Trophoblast cell (in vitro differentiated cells and primary cell): Measurements from ENCODE around the gene C3orf70.

Experiments
- DNase-seq, 2 donors: peaks; one replicate each; pipeline ENCODE4 v3.0.0-alpha.2; 2016
- H2AFZ ChIP-seq: 2 replicates; pipeline ENCODE4 v1.6.1; 2013; ENCODE audit warnings: low read length, moderate library complexity, mild to moderate bottlenecking; ENCODE audit not compliant: insufficient read depth, poor library complexity
- H2AK5ac ChIP-seq: 2 replicates; pipeline ENCODE4 v1.6.1; 2013; ENCODE audit warnings: mild to moderate bottlenecking, low read length
- H2BK120ac ChIP-seq: 2 replicates; pipeline ENCODE4 v1.6.1; 2013; ENCODE audit warnings: low read length, mild to moderate bottlenecking, moderate library complexity; ENCODE audit not compliant: insufficient read depth, poor library complexity
- H2BK12ac ChIP-seq: 2 replicates; pipeline ENCODE4 v1.6.1; 2013; ENCODE audit warnings: mild to moderate bottlenecking, low read length, moderate library complexity
- H2BK5ac ChIP-seq: 2 replicates; pipeline ENCODE4 v1.6.1; 2013; ENCODE audit warnings: low read length, low read depth, moderate library complexity, mild to moderate bottlenecking; ENCODE audit not compliant: poor library complexity
- H3K14ac ChIP-seq: 2 replicates; pipeline ENCODE4 v1.6.1; 2013; ENCODE audit warnings: mild to moderate bottlenecking, low read length
- H3K18ac ChIP-seq: 2 replicates; pipeline ENCODE4 v1.6.1; 2013; ENCODE audit warnings: mild to moderate bottlenecking, low read length
- H3K23ac ChIP-seq: 2 replicates; pipeline ENCODE4 v1.6.1; 2013; ENCODE audit warnings: low read length
- H3K27ac ChIP-seq: 2 replicates; pipeline ENCODE4 v1.5.1; 2013; ENCODE audit warnings: low read depth, mild to moderate bottlenecking, inconsistent platforms, low read length, moderate library complexity
- H3K27me3 ChIP-seq: 2 replicates; pipeline ENCODE4 v1.6.1; 2013; ENCODE audit warnings: inconsistent platforms, mild to moderate bottlenecking, low read length, moderate library complexity; ENCODE audit not compliant: insufficient read depth
- H3K36me3 ChIP-seq, 2 experiments: 1 replicate in 1 of 2; 2 replicates in 1 of 2; pipeline ENCODE4 v1.6.1; 2013; ENCODE audit warnings: low read length in 2 of 2, mild to moderate bottlenecking in 2 of 2, moderate library complexity in 1 of 2; ENCODE audit not compliant: insufficient read depth in 2 of 2, control insufficient read depth in 1 of 2
- H3K4ac ChIP-seq: 2 replicates; pipeline ENCODE4 v1.6.1; 2013; ENCODE audit warnings: low read depth, mild to moderate bottlenecking, low read length, moderate library complexity
- H3K4me1 ChIP-seq, 2 experiments: 1 replicate in 1 of 2; 2 replicates in 1 of 2; pipeline ENCODE4 v1.6.1; 2013; ENCODE audit warnings: low read length in 2 of 2, mild to moderate bottlenecking in 2 of 2, moderate library complexity in 1 of 2; ENCODE audit not compliant: insufficient read depth in 2 of 2, control insufficient read depth in 1 of 2
- H3K4me2 ChIP-seq: 2 replicates; pipeline ENCODE4 v1.6.1; 2013; ENCODE audit warnings: inconsistent platforms, mild to moderate bottlenecking, low read length, moderate library complexity
- H3K4me3 ChIP-seq: 2 replicates; pipeline ENCODE4 v1.5.1; 2013; ENCODE audit warnings: mild to moderate bottlenecking, low read depth, low read length, inconsistent platforms
- H3K79me1 ChIP-seq: one replicate; pipeline ENCODE4 v1.6.1; 2013; ENCODE audit warnings: low read length
- H3K79me2 ChIP-seq: 2 replicates; pipeline ENCODE4 v1.6.1; 2013; ENCODE audit warnings: low read length, mild to moderate bottlenecking; ENCODE audit not compliant: control insufficient read depth, insufficient read depth, poor library complexity
- H3K9ac ChIP-seq: 2 replicates; pipeline ENCODE4 v1.6.1; 2013; ENCODE audit warnings: mild to moderate bottlenecking, low read length
- H3K9me3 ChIP-seq: 2 replicates; pipeline ENCODE4 v1.6.1; 2013; ENCODE audit warnings: low read depth, mild to moderate bottlenecking, control low read depth, inconsistent platforms, low read length; ENCODE audit not compliant: insufficient read depth
- H4K12ac ChIP-seq: 2 replicates; pipeline ENCODE4 v1.6.1; 2013; ENCODE audit warnings: low read depth, mild to moderate bottlenecking, low read length, moderate library complexity
- H4K8ac ChIP-seq: 2 replicates; pipeline ENCODE4 v1.6.1; 2013; ENCODE audit warnings: low read depth, mild to moderate bottlenecking, low read length, moderate library complexity
- H4K91ac ChIP-seq: one replicate; pipeline ENCODE4 v1.6.1; 2013; ENCODE audit warnings: low read depth, mild to moderate bottlenecking, low read length, moderate library complexity
- WGBS: extraction: QIAGEN DNeasy Blood & Tissue Kit; methylation state at CpG from one replicate; pipeline ENCODE4 v1.1.7; 2013; ENCODE audit warnings: missing lambda C conversion rate; ENCODE audit not compliant: insufficient read length, insufficient coverage; ENCODE audit errors: extremely low coverage; 5-methylcytosine and 5-hydroxymethylcytosine counted together

C3orf70 gene

DNA sequence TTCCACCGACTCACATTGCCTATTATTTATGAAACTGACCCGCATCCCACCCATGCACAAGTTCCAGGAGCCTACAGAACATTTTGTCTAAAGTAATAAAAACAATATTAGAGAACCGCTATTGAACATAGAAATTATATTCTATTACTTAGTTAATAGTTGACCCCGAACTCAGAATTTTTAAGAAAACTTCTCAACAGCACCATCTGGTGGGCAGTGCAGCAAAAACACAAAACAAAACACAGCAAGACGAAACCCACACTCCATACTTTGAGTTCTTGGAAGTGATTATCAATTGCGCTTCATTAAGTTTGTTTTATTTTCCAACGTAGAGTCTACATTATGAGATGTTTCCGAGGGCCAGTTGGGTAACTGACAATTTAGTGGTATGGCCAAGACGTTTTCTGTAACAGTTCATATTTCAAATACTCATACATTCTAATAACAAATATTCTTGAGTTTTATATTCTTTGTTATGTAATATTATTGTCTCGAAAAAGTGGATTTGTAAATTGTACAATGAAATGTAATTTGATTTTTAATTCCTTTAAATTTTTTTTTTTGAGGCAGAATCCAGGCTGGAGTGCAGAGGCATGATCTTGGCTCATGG lies 24.0 kb upstream of the C3orf70 start:
- no peak overlapping the region for H4K12ac ChIP-seq
- no CpG with 5 or more reads among the region's 10 CpGs for WGBS
- H3K27me3 ChIP-seq = no peaks in the 10 kb centered on the region

DNA sequence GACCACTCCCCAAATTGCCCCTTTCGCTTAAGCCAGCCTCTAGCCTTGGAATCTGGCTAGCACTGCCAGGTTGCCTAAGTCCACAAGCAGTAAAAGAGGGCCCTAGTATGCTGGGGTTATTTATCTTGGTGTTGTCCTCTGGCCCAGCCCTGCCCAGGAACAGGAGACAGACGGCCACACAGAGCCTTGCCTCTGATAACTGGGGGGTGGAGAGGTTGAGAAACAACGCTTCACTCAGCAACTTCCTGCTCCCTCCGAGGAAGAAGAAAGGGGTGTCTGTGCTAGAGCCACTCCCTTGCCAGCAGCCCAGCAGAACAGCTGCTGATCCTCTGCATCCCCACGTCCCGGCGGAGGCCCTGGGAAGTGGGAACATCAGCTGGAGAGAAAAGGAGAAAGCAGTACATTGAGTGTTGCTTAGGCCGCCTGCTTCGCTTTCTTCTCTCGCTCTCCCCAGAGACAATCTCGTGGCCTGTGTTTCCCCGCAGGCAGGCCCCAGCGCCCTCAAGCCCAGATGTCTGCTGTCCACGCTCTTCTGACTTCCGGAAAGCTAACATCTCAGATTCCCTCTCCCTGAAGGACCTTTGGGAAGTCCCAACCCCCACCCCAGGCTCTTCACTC lies 22.6 kb upstream of the C3orf70 start:
- Histone ChIP-seq H3K4ac (no peak overlapping the region), H3K27me3 (no peaks in the 10 kb centered on the region), H3K4me1 (peaks cover 5 to 6% of the 10 kb centered on the region in 2 experiments), H2BK120ac (peak overlapping the region; percentile 10), H3K27ac (peak overlapping the region; percentile 9), H3K79me2 (no peaks in the 10 kb centered on the region), H3K14ac (peak overlapping the region; percentile 19), H3K79me1 (peaks cover 3% of the 10 kb centered on the region), H2BK12ac (peak overlapping the region; percentile 46), H3K9me3 (no peaks in the 10 kb centered on the region), H4K8ac (peak overlapping the region; percentile 88), H3K4me3 (no peak overlapping the region), H4K91ac (peak overlapping the region; percentile 49), H3K23ac (no peak overlapping the region), H4K12ac (peak overlapping the region; percentile 61), H2AK5ac (no peak overlapping the region), H3K18ac (peak overlapping the region; percentile 16), H3K36me3 (no peaks in the 10 kb centered on the region), H2AFZ (peak overlapping the region; percentile 89), H3K4me2 (peak overlapping the region; percentile 25), H2BK5ac (peak overlapping the region; percentile 14), H3K9ac (no peak overlapping the region)
- DNase-seq = no peak
- WGBS = no CpG with 5 or more reads among the region's 15 CpGs

More for the DNA sequence above, 24.0 kb upstream of the C3orf70 start:
- Histone ChIP-seq H4K91ac (no peak overlapping the region), H3K27ac (no peak overlapping the region), H3K14ac (no peak overlapping the region), H3K4me2 (no peak overlapping the region), H2BK120ac (no peak overlapping the region), H3K9me3 (no peaks in the 10 kb centered on the region), H2BK5ac (no peak overlapping the region), H3K36me3 (no peaks in the 10 kb centered on the region), H3K79me1 (peaks cover 3% of the 10 kb centered on the region), H2AK5ac (no peak overlapping the region), H3K23ac (no peak overlapping the region), H3K4ac (no peak overlapping the region), H2BK12ac (no peak overlapping the region), H4K8ac (no peak overlapping the region), H3K4me3 (no peak overlapping the region), H2AFZ (no peak overlapping the region), H3K4me1 (peaks cover 5 to 6% of the 10 kb centered on the region in 2 experiments), H3K9ac (no peak overlapping the region), H3K18ac (no peak overlapping the region), H3K79me2 (no peaks in the 10 kb centered on the region)
- peak in 1 of 2 donors; percentile 72 for DNase-seq

GRCh38 chr3:185172086-185173049 lies 19.5 kb upstream of the C3orf70 start:
- no peak for DNase-seq
- H3K23ac ChIP-seq = no peak overlapping the region
- no peaks in the 10 kb centered on the region for H3K36me3 ChIP-seq
- H3K27me3 ChIP-seq = no peaks in the 10 kb centered on the region
- H2BK120ac ChIP-seq = no peak overlapping the region
- peak overlapping the region; percentile 44 for H4K12ac ChIP-seq
- no peak overlapping the region for H2BK5ac ChIP-seq
- no peak overlapping the region for H3K4ac ChIP-seq
- H3K4me2 ChIP-seq = no peak overlapping the region
- peaks cover 5 to 6% of the 10 kb centered on the region in 2 experiments for H3K4me1 ChIP-seq
- no peak overlapping the region for H3K9ac ChIP-seq
- no peak overlapping the region for H4K8ac ChIP-seq
- peaks cover 3% of the 10 kb centered on the region for H3K79me1 ChIP-seq
- no peak overlapping the region for H3K18ac ChIP-seq
- H4K91ac ChIP-seq = no peak overlapping the region
- H2AFZ ChIP-seq = no peak overlapping the region
- no peak overlapping the region for H3K27ac ChIP-seq
- WGBS = 100% methylated on average over 1 of the region's 11 CpGs
- no peaks in the 10 kb centered on the region for H3K79me2 ChIP-seq
- no peak overlapping the region for H2BK12ac ChIP-seq
- no peak overlapping the region for H2AK5ac ChIP-seq
- H3K4me3 ChIP-seq = no peak overlapping the region
- no peak overlapping the region for H3K14ac ChIP-seq
- H3K9me3 ChIP-seq = no peaks in the 10 kb centered on the region

DNA sequence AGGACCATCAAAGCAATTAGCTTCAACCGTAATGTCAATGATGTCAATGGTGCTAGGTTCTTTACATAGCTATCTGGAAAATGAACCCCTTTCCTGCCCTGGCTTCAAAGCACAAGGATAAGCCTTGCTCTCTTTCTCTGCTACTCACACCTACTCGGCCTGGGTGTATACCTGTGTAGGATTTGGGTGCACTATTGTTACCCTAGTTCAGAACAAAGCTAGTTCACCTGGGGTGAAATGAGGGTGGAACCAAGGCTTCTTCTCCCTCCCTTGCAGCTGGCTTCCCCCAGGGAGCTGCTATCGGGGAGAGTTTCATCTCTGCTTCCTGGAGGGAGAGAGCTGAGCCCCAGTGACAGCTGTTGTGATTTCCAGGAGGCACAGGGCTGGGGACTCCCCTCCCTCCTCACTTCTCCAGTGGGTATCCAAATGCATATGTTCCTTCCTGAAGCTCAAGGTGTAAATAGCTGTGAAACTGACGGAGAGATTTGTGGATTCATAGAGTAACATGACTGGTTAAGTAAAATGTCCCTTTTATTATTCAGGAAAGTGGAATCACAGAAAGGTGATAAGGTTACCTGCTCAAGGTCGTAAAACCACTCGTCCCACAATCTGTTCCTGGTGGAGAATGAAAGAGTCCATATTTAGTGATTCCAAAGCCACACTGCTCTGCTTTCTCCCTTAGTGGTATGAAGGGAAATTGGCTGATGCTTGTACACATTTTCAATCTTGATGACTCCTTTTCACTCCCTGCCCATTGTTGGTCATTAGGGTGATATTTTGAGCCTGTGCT lies 11.8 kb upstream of the C3orf70 start:
- Histone ChIP-seq H2AFZ (no peak overlapping the region), H3K36me3 (no peaks in the 10 kb centered on the region), H2BK12ac (no peak overlapping the region), H3K18ac (no peak overlapping the region), H3K79me1 (no peaks in the 10 kb centered on the region), H3K23ac (no peak overlapping the region), H3K4me3 (no peak overlapping the region), H4K91ac (no peak overlapping the region), H2AK5ac (no peak overlapping the region), H3K4me2 (no peak overlapping the region), H4K8ac (no peak overlapping the region), H4K12ac (no peak overlapping the region), H2BK5ac (no peak overlapping the region), H3K4me1 (no peaks in the 10 kb centered on the region), H3K79me2 (no peaks in the 10 kb centered on the region), H3K14ac (no peak overlapping the region), H3K4ac (no peak overlapping the region), H3K27me3 (no peaks in the 10 kb centered on the region), H3K27ac (no peak overlapping the region), H3K9ac (no peak overlapping the region), H2BK120ac (no peak overlapping the region), H3K9me3 (no peaks in the 10 kb centered on the region)
- DNase-seq = no peak
- WGBS = no CpG with 5 or more reads among the region's 6 CpGs
